GM23248 (cell line): ENCODE measurements around the gene SLC15A3.

Source experiments
- EZH2 ChIP-seq: fragments of 200-600 bp; sonication (generic); IDR thresholded peaks from 2 replicates; pipeline ENCODE4 v1.6.1; 2018; ENCODE audit warnings: antibody characterized with exemption, mild to moderate bottlenecking; ENCODE audit not compliant: insufficient read depth, poor library complexity, severe bottlenecking
- EZH2phosphoT487 ChIP-seq: fragments of 200-600 bp; sonication (generic); IDR thresholded peaks from 2 replicates; pipeline ENCODE4 v1.6.1; 2018; ENCODE audit warnings: antibody characterized with exemption, moderate library complexity, mild to moderate bottlenecking, low read depth; ENCODE audit not compliant: insufficient read depth

DNA sequence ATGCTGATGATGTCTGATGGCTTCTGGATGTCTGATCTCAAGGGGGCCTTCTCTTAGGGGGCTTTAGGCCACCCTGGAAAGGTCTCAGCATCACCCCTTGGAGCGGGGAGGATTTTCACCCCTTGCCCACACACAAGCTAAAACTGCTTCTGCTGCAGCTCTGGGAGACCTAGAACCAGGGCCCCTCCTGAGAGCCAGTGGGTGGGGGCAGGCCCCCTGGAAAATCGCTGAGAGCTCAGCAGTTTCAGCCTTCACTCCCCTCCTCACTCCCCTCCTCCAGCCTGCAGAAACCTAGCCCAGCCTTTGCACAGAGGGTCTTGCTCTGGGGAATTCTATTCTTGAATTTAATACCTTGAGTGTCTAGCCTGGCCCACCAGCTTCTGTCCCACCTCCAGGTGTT, 36.7 kb upstream of the SLC15A3 start:
- TF ChIP-seq EZH2 (no peak), EZH2phosphoT487 (no peak)
